GM23338 (cell line): ENCODE data around the gene RHOG. TPM values are rescaled to one million over a fixed set of nuclear protein-coding genes. Genes with fewer than 3 reads are reported as not detected.

ENCODE experiments used
- ATAC-seq: fragments of 200-7000 bp; cut with Tn5 transposase; 3 replicates; pipeline ENCODE4 v1.9.1; 2020
- DNase-seq: peaks from one replicate; pipeline ENCODE4 v3.0.0-alpha.2; 2015; ENCODE audit warnings: low spot score
- H2AFZ ChIP-seq: fragments of 200-600 bp; sonication (generic); 2 replicates; pipeline ENCODE4 v1.8.0; 2016; ENCODE audit warnings: antibody characterized with exemption, mild to moderate bottlenecking, moderate library complexity
- H3F3A ChIP-seq: fragments of 200-600 bp; sonication (generic); replicated peaks from 2 replicates; pipeline ENCODE4 v1.8.0; 2017; ENCODE audit warnings: antibody characterized with exemption, mixed run types, low read depth
- H3K27ac ChIP-seq: fragments of 200-600 bp; sonication (generic); 2 replicates; pipeline ENCODE4 v1.6.1; 2016; ENCODE audit warnings: low read depth
- H3K27me3 ChIP-seq: fragments of 200-600 bp; sonication (generic); 2 replicates; pipeline ENCODE4 v1.8.0; 2016; ENCODE audit warnings: mild to moderate bottlenecking, mixed run types, moderate library complexity; ENCODE audit not compliant: insufficient read depth
- H3K36me3 ChIP-seq: fragments of 200-600 bp; sonication (generic); 2 replicates; pipeline ENCODE4 v1.8.0; 2016; ENCODE audit warnings: mild to moderate bottlenecking; ENCODE audit not compliant: insufficient read depth
- H3K4me1 ChIP-seq: fragments of 200-600 bp; sonication (generic); 2 replicates; pipeline ENCODE4 v1.8.0; 2016; ENCODE audit warnings: mild to moderate bottlenecking, moderate library complexity; ENCODE audit not compliant: insufficient read depth
- H3K4me2 ChIP-seq: fragments of 200-600 bp; sonication (generic); 2 replicates; pipeline ENCODE4 v1.7.1; 2017; ENCODE audit warnings: mixed run types
- H3K4me3 ChIP-seq: fragments of 200-600 bp; sonication (generic); 2 replicates; pipeline ENCODE4 v1.6.1; 2016; ENCODE audit warnings: mixed run types
- H3K79me2 ChIP-seq: fragments of 200-600 bp; sonication (generic); replicated peaks from 2 replicates; pipeline ENCODE4 v1.8.0; 2017; ENCODE audit warnings: mild to moderate bottlenecking; ENCODE audit not compliant: insufficient read depth
- H3K9me2 ChIP-seq: fragments of 200-600 bp; sonication (generic); 2 replicates; pipeline ENCODE4 v1.8.0; 2017; ENCODE audit not compliant: insufficient read depth
- H4K20me1 ChIP-seq: fragments of 200-600 bp; sonication (generic); replicated peaks from 2 replicates; pipeline ENCODE4 v1.8.0; 2017; ENCODE audit warnings: mild to moderate bottlenecking; ENCODE audit not compliant: insufficient read depth
- H3K27ac Mint-ChIP-seq: 2 replicates; pipeline ENCODE4 v1.8.0; 2020; ENCODE audit warnings: inconsistent platforms, mild to moderate bottlenecking, moderate library complexity, mixed read lengths
- H3K27me3 Mint-ChIP-seq: 3 replicates; pipeline ENCODE4 v1.8.0; 2022; ENCODE audit warnings: low read depth, mild to moderate bottlenecking, moderate library complexity, mixed read lengths, inconsistent platforms; ENCODE audit not compliant: insufficient read depth, poor library complexity
- H3K36me3 Mint-ChIP-seq: 3 replicates; pipeline ENCODE4 v1.8.0; 2021; ENCODE audit warnings: low read depth, mild to moderate bottlenecking, inconsistent platforms, moderate library complexity, mixed read lengths
- H3K4me1 Mint-ChIP-seq: 3 replicates; pipeline ENCODE4 v1.8.0; 2020; ENCODE audit warnings: mild to moderate bottlenecking, inconsistent platforms, mixed read lengths
- H3K4me3 Mint-ChIP-seq: 3 replicates; pipeline ENCODE4 v1.8.0; 2021; ENCODE audit warnings: moderate library complexity, mild to moderate bottlenecking, inconsistent platforms, mixed read lengths
- H3K9me3 Mint-ChIP-seq: 3 replicates; pipeline ENCODE4 v1.8.0; 2020; ENCODE audit warnings: moderate library complexity, mild to moderate bottlenecking, inconsistent platforms, mixed read lengths
- EZH2 ChIP-seq: fragments of 200-600 bp; sonication (generic); IDR thresholded peaks from one replicate; pipeline ENCODE4 v1.8.0; 2017; ENCODE audit warnings: antibody characterized with exemption, mild to moderate bottlenecking, low read depth; ENCODE audit not compliant: unreplicated experiment
- EZH2phosphoT487 ChIP-seq: fragments of 200-600 bp; sonication (generic); IDR thresholded peaks from one replicate; pipeline ENCODE4 v1.8.1; 2018; ENCODE audit warnings: antibody characterized with exemption; ENCODE audit not compliant: unreplicated experiment
- JUNB ChIP-seq: IDR thresholded peaks from one replicate; pipeline ENCODE4 v1.6.1; 2016; ENCODE audit warnings: antibody characterized with exemption; ENCODE audit not compliant: unreplicated experiment
- NANOG ChIP-seq: IDR thresholded peaks from 2 replicates; pipeline ENCODE4 v1.6.1; 2016; ENCODE audit warnings: antibody characterized with exemption, borderline replicate concordance
- POLR2AphosphoS5 ChIP-seq: IDR thresholded peaks from 2 replicates; pipeline ENCODE4 v1.6.1; 2016; ENCODE audit warnings: antibody characterized with exemption, low read depth
- polyA plus RNA-seq: library from polyadenylated mRNA; unstranded; fragments of >200 nt; fragmentation: Nextera tagmentation; extraction: Ambion mirVana; gene quantifications from 2 replicates; pipeline ENCODE4 v1.2.1, GENCODE V29; 2016
- total RNA-seq: library from RNA; depleted of rRNA; stranded (reverse); fragments of >200 nt; shearing (Covaris generic); gene quantifications from 2 replicates; pipeline ENCODE4 v1.2.3, GENCODE V29; 2014
- TF ChIP-seq, protein P1 (sequence below): IDR thresholded peaks from 2 replicates; pipeline ENCODE4 v1.6.1; 2016; ENCODE audit warnings: antibody characterized with exemption
- TF ChIP-seq, protein P2 (sequence below), 2 experiments: fragments of 200-600 bp in 1 of 2; sonication (generic) in 1 of 2; conservative IDR thresholded peaks; 2 replicates each; pipeline versions ENCODE4 v1.5.1 to v1.6.1; 2016 to 2017; ENCODE audit warnings: antibody characterized with exemption in 2 of 2, low read depth in 2 of 2, mild to moderate bottlenecking in 2 of 2, moderate library complexity in 1 of 2
- TF ChIP-seq, protein P3 (sequence below): fragments of 250-450 bp; sonication (Bioruptor Pico); IDR thresholded peaks from 2 replicates; pipeline ENCODE4 v1.5.0; 2020; ENCODE audit warnings: mild to moderate bottlenecking, moderate library complexity

RHOG gene
- total and polyA plus RNA-seq, 2 experiments from 2014 or later: 26.3 to 38.6 TPM

- TF ChIP-seq NANOG: no peak
- TF ChIP-seq POLR2AphosphoS5: no peak
- TF ChIP-seq JUNB: no peak
Observed at GRCh38 chr11:3817181-3817800, 23.5 kb downstream of the RHOG start (continued).

DNA sequence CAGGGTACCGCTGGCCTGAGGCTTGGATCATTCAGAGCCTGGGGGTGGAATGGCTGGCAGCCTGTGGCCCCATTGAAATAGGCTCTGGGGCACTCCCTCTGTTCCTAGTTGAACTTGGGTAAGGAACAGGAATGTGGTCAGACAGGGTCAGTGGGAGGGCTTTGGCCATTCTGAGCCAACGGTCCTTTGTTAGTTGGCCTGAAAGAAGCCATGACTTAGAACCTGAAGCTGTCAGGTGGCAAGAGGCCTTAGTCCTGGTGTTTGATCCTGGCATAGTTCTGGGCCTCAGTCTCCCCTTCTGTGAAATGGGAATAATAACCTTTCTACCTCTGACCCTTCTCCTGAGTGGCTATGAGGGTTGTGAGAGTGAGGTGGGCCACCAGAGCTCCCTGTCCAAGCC, 24.1 kb downstream of the RHOG start:
- Mint-ChIP-seq H3K9me3 (no peaks in the 10 kb centered on the region; the same call in 2 of the 3 replicates), H3K4me1 (peaks cover 16% of the 10 kb centered on the region), H3K27ac (no peak overlapping the region), H3K4me3 (no peak overlapping the region), H3K36me3 (peaks cover 4% of the 10 kb centered on the region; the same call in 1 of the 3 replicates), H3K27me3 (peaks cover 6% of the 10 kb centered on the region)
- no peak overlapping the region for H2AFZ ChIP-seq
- H3K9me2 ChIP-seq: no peaks in the 10 kb centered on the region
- no peaks in the 10 kb centered on the region; the same call in 1 of the 2 replicates for H3K79me2 ChIP-seq
- no peak overlapping the region for H3K4me3 ChIP-seq
- peaks cover 4% of the 10 kb centered on the region; the same call in 1 of the 2 replicates for H4K20me1 ChIP-seq
- ATAC-seq (peak; percentile 59), DNase-seq (no peak)
- no peaks in the 10 kb centered on the region for H3F3A ChIP-seq
- H3K4me1 ChIP-seq: no peaks in the 10 kb centered on the region
- no peak overlapping the region for H3K4me2 ChIP-seq
- H3K36me3 ChIP-seq: no peaks in the 10 kb centered on the region
- no peak overlapping the region for H3K27ac ChIP-seq
- H3K27me3 ChIP-seq: no peaks in the 10 kb centered on the region
- TF ChIP-seq JUNB: no peak
- TF ChIP-seq EZH2: no peak
- TF ChIP-seq, protein P1, sequence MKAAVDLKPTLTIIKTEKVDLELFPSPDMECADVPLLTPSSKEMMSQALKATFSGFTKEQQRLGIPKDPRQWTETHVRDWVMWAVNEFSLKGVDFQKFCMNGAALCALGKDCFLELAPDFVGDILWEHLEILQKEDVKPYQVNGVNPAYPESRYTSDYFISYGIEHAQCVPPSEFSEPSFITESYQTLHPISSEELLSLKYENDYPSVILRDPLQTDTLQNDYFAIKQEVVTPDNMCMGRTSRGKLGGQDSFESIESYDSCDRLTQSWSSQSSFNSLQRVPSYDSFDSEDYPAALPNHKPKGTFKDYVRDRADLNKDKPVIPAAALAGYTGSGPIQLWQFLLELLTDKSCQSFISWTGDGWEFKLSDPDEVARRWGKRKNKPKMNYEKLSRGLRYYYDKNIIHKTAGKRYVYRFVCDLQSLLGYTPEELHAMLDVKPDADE: no peak

DNA sequence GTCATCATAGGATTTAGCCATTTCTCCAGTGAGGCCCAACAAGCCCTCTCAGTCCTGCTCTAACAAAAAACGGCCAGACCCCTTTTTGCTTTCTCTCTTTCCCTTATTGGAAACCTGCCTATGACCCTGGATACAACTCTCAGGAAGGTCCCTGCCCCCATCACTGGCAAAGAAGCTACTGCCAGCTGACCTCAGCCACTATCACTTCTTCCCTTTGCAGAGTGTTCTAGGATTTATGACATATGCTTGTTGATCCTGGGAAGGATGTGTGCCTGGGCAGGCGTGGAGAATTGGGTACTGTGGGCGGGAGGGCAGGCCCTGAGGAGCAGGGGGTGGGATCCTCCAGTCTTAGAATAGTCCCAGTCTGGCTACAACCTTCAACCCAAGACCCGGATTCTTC, 24.9 kb downstream of the RHOG start:
- Histone ChIP-seq H3K9me2 (no peaks in the 10 kb centered on the region), H3K4me1 (no peaks in the 10 kb centered on the region), H3K27ac (no peak overlapping the region), H3K27me3 (no peaks in the 10 kb centered on the region), H2AFZ (no peak overlapping the region), H3F3A (no peaks in the 10 kb centered on the region), H4K20me1 (peaks cover 2% of the 10 kb centered on the region; the same call in 1 of the 2 replicates), H3K4me2 (no peak overlapping the region), H3K4me3 (no peak overlapping the region), H3K36me3 (no peaks in the 10 kb centered on the region), H3K79me2 (no peaks in the 10 kb centered on the region; the same call in 1 of the 2 replicates)
- Mint-ChIP-seq H3K27me3 (peaks cover 6% of the 10 kb centered on the region), H3K4me1 (peaks cover 16% of the 10 kb centered on the region), H3K27ac (no peak overlapping the region), H3K4me3 (no peak overlapping the region), H3K36me3 (no peaks in the 10 kb centered on the region; the same call in 2 of the 3 replicates), H3K9me3 (no peaks in the 10 kb centered on the region; the same call in 2 of the 3 replicates)
- DNase-seq (no peak), ATAC-seq (no peak)
- TF ChIP-seq, protein P1: no peak
- TF ChIP-seq, protein P2, sequence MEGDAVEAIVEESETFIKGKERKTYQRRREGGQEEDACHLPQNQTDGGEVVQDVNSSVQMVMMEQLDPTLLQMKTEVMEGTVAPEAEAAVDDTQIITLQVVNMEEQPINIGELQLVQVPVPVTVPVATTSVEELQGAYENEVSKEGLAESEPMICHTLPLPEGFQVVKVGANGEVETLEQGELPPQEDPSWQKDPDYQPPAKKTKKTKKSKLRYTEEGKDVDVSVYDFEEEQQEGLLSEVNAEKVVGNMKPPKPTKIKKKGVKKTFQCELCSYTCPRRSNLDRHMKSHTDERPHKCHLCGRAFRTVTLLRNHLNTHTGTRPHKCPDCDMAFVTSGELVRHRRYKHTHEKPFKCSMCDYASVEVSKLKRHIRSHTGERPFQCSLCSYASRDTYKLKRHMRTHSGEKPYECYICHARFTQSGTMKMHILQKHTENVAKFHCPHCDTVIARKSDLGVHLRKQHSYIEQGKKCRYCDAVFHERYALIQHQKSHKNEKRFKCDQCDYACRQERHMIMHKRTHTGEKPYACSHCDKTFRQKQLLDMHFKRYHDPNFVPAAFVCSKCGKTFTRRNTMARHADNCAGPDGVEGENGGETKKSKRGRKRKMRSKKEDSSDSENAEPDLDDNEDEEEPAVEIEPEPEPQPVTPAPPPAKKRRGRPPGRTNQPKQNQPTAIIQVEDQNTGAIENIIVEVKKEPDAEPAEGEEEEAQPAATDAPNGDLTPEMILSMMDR (conservative IDR thresholded peaks at IDR 0.05; ENCODE audit: low read depth in 2 of 2): no peak
- TF ChIP-seq JUNB (no peak), EZH2 (no peak), EZH2phosphoT487 (no peak), NANOG (no peak)
- TF ChIP-seq, protein P3, sequence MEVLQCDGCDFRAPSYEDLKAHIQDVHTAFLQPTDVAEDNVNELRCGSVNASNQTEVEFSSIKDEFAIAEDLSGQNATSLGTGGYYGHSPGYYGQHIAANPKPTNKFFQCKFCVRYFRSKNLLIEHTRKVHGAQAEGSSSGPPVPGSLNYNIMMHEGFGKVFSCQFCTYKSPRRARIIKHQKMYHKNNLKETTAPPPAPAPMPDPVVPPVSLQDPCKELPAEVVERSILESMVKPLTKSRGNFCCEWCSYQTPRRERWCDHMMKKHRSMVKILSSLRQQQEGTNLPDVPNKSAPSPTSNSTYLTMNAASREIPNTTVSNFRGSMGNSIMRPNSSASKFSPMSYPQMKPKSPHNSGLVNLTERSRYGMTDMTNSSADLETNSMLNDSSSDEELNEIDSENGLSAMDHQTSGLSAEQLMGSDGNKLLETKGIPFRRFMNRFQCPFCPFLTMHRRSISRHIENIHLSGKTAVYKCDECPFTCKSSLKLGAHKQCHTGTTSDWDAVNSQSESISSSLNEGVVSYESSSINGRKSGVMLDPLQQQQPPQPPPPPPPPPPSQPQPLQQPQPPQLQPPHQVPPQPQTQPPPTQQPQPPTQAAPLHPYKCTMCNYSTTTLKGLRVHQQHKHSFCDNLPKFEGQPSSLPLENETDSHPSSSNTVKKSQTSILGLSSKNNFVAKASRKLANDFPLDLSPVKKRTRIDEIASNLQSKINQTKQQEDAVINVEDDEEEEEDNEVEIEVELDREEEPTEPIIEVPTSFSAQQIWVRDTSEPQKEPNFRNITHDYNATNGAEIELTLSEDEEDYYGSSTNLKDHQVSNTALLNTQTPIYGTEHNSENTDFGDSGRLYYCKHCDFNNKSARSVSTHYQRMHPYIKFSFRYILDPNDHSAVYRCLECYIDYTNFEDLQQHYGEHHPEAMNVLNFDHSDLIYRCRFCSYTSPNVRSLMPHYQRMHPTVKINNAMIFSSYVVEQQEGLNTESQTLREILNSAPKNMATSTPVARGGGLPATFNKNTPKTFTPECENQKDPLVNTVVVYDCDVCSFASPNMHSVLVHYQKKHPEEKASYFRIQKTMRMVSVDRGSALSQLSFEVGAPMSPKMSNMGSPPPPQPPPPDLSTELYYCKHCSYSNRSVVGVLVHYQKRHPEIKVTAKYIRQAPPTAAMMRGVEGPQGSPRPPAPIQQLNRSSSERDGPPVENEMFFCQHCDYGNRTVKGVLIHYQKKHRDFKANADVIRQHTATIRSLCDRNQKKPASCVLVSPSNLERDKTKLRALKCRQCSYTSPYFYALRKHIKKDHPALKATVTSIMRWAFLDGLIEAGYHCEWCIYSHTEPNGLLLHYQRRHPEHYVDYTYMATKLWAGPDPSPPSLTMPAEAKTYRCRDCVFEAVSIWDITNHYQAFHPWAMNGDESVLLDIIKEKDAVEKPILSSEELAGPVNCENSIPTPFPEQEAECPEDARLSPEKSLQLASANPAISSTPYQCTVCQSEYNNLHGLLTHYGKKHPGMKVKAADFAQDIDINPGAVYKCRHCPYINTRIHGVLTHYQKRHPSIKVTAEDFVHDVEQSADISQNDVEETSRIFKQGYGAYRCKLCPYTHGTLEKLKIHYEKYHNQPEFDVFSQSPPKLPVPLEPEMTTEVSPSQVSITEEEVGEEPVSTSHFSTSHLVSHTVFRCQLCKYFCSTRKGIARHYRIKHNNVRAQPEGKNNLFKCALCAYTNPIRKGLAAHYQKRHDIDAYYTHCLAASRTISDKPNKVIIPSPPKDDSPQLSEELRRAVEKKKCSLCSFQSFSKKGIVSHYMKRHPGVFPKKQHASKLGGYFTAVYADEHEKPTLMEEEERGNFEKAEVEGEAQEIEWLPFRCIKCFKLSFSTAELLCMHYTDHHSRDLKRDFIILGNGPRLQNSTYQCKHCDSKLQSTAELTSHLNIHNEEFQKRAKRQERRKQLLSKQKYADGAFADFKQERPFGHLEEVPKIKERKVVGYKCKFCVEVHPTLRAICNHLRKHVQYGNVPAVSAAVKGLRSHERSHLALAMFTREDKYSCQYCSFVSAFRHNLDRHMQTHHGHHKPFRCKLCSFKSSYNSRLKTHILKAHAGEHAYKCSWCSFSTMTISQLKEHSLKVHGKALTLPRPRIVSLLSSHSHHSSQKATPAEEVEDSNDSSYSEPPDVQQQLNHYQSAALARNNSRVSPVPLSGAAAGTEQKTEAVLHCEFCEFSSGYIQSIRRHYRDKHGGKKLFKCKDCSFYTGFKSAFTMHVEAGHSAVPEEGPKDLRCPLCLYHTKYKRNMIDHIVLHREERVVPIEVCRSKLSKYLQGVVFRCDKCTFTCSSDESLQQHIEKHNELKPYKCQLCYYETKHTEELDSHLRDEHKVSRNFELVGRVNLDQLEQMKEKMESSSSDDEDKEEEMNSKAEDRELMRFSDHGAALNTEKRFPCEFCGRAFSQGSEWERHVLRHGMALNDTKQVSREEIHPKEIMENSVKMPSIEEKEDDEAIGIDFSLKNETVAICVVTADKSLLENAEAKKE (CRISPR knock-in tag): no peak
